Ovary (tissue), 9 donors: ENCODE results near the gene TP53TG5. TPM values are rescaled to one million over a fixed set of nuclear protein-coding genes. Genes with fewer than 3 reads are reported as not detected.

Experiments
- DNase-seq, 5 donors: peaks; one replicate each; pipeline ENCODE4 v3.0.0-alpha.2; 2019 to 2020
- H3K27ac ChIP-seq, 2 donors: fragments of 200-600 bp; one replicate each; pipeline versions ENCODE4 v1.5.1 to v1.8.0; 2019 to 2022
- H3K27me3 ChIP-seq: fragments of 200-600 bp; one replicate; pipeline ENCODE4 v1.8.0; 2022
- H3K36me3 ChIP-seq: fragments of 200-600 bp; sonication (generic); one replicate; pipeline ENCODE4 v1.5.1; 2019
- H3K4me1 ChIP-seq: one replicate; pipeline ENCODE4 v1.8.1; 2013; ENCODE audit warnings: mild to moderate bottlenecking, moderate library complexity; ENCODE audit not compliant: insufficient read depth
- H3K4me3 ChIP-seq: fragments of 200-600 bp; sonication (generic); one replicate; pipeline ENCODE4 v1.5.1; 2017
- H3K9me3 ChIP-seq, 2 donors: fragments of 200-600 bp in 1 of 2; sonication (generic) in 1 of 2; one replicate each; pipeline versions ENCODE4 v1.5.1 to v1.8.1; 2013 to 2019; ENCODE audit warnings: mild to moderate bottlenecking in 1 of 2, moderate library complexity in 1 of 2
- CTCF ChIP-seq, 3 donors: fragments of 450-650 bp in 2 of 3; fragments of 200-600 bp in 1 of 3; IDR thresholded peaks; one replicate each; pipeline versions ENCODE4 v1.5.1 to v1.8.0; 2016 to 2022; ENCODE audit warnings: antibody characterized with exemption in 3 of 3, mild to moderate bottlenecking in 1 of 3
- EP300 ChIP-seq: sonication (generic); formaldehyde crosslinking; IDR thresholded peaks from one replicate; pipeline ENCODE4 v1.6.1; 2017; ENCODE audit warnings: antibody characterized with exemption
- POLR2A ChIP-seq: fragments of 450-650 bp; IDR thresholded peaks from one replicate; pipeline ENCODE4 v1.6.1; 2017; ENCODE audit warnings: antibody characterized with exemption, mild to moderate bottlenecking, moderate library complexity
- WGBS, 3 donors: extraction: QIAGEN DNeasy Blood & Tissue Kit in 1 of 3; methylation state at CpG; one replicate each; pipeline versions ENCODE4 v1.1.5 to v1.1.7; 2013 to 2017; 5-methylcytosine and 5-hydroxymethylcytosine counted together
- intact Hi-C, 4 donors: fragments of 100-400 bp; cut with DNase I; formaldehyde crosslinking; loops; one replicate each; pipeline versions ENCODE4 v1.11.0 to v1.15.1; 2022 to 2023
- polyA plus RNA-seq, 2 donors: library from polyadenylated mRNA; stranded (reverse); fragments of 200-250 nt in 1 of 2; fragments of 350-450 nt in 1 of 2; fragmentation: Illumina TruSeq in 1 of 2; extraction: RNeasy Lipid Tissue Mini Kit (QIAGEN cat#74804) in 1 of 2; gene quantifications; one replicate each; pipeline ENCODE4 v1.2.3, GENCODE V29; 2013 to 2014
- total RNA-seq, 7 donors: library from RNA; depleted of rRNA in 2 of 7; stranded (reverse); fragments of >200 nt in 2 of 7; fragmentation: NEBNext Ultra II Directional in 3 of 7; extraction: Animal tissue kit (Norgen Biotek cat#: 25700) in 3 of 7; gene quantifications; one replicate each; pipeline versions ENCODE4 v1.1.0 to v1.2.4, GENCODE V29; 2016 to 2023
- donor health status: DM: no; HTN: no; CAD: no; lungs with moderate emphysema.
- donor health status: DM: no; HTN: no; CAD: no.
- donor health status: Bipolar disorder and iron deficiency.
- donor health status: DM: yes; HTN: yes; CAD: no.
- donor health status: DM: no; HTN: no; CAD: no.
- donor health status: DM: yes; HTN: yes; CAD: no.

TP53TG5 gene
- total and polyA plus RNA-seq, 9 donors, result 0.02 to 0.89 (median 0.42) TPM; not detected in 6

GRCh38 chr20:45406260-45407066 lies 28.3 kb upstream of the TP53TG5 start:
- Histone ChIP-seq H3K4me1 (peaks cover 3% of the 10 kb centered on the region), H3K27me3 (no peaks in the 10 kb centered on the region), H3K36me3 (no peaks in the 10 kb centered on the region), H3K4me3 (peak overlapping the region; percentile 51), H3K9me3 (no peaks in the 10 kb centered on the region), H3K27ac (peak overlapping the region; percentile 58 to 63)
- WGBS, 3 donors, result 0 to 1% (median 1%) methylated on average over 51 to 87 of the region's 87 CpGs
- TF ChIP-seq EP300, result no peak
- peak; percentile 58 for TF ChIP-seq POLR2A
- TF ChIP-seq CTCF (IDR thresholded peaks at IDR 0.05), result peak in 1 of 3 donors; percentile 25
- intact Hi-C loops, result loop anchor here in 1 of 4 donors (2.0 to 5.0 kb wide), 2 partner anchors 44 to 546 kb away; partner anchors contain the start of gene SYS1
- DNase-seq, result peak; percentile 68 to 81 (median 79)

- peaks cover 3% of the 10 kb centered on the region for H3K4me1 ChIP-seq
- no peaks in the 10 kb centered on the region for H3K9me3 ChIP-seq
- TF ChIP-seq POLR2A, result no peak
- no peak for TF ChIP-seq EP300
- no peak for TF ChIP-seq CTCF (IDR thresholded peaks at IDR 0.05)
- no peaks in the 10 kb centered on the region for H3K36me3 ChIP-seq
- peak in 4 of 5 donors; percentile 38 to 53 (median 48) for DNase-seq
- peak overlapping the region; percentile 51 for H3K4me3 ChIP-seq
- 1 to 3% (median 2%) methylated on average over 45 to 49 of the region's 49 CpGs for WGBS, 3 donors
- intact Hi-C loops, result loop anchor here in 1 of 4 donors (2.0 to 5.0 kb wide), 2 partner anchors 43 to 547 kb away; partner anchors contain the start of gene SYS1
- peak overlapping the region; percentile 41 to 58 for H3K27ac ChIP-seq
- H3K27me3 ChIP-seq, result no peaks in the 10 kb centered on the region
Measured at GRCh38 chr20:45405571-45406259, 27.6 kb upstream of the TP53TG5 start.

- Histone ChIP-seq H3K36me3 (no peaks in the 10 kb centered on the region), H3K4me1 (peaks cover 3% of the 10 kb centered on the region), H3K27me3 (no peaks in the 10 kb centered on the region), H3K9me3 (peaks cover 0 to 5% of the 10 kb centered on the region in 2 donors), H3K4me3 (no peak overlapping the region), H3K27ac (no peak overlapping the region)
- no peak for TF ChIP-seq EP300
- no peak for TF ChIP-seq CTCF (IDR thresholded peaks at IDR 0.05)
- TF ChIP-seq POLR2A, result no peak
- 68 to 84% (median 76%) methylated on average over 1 of the region's 1 CpG for WGBS, 3 donors
- DNase-seq, result no peak
- intact Hi-C loops, result no loop called here
Measured at GRCh38 chr20:45404438-45404837, 26.3 kb upstream of the TP53TG5 start.

- H3K27me3 ChIP-seq, result no peaks in the 10 kb centered on the region
- intact Hi-C loops, result no loop called here
- DNase-seq, result no peak
- TF ChIP-seq POLR2A, result no peak
- no peak for TF ChIP-seq EP300
- no peak for TF ChIP-seq CTCF (IDR thresholded peaks at IDR 0.05)
- H3K36me3 ChIP-seq, result no peaks in the 10 kb centered on the region
- H3K9me3 ChIP-seq, result peaks cover 0 to 5% of the 10 kb centered on the region in 2 donors
- 80 to 87% (median 85%) methylated on average over 1 of the region's 1 CpG for WGBS, 3 donors
- H3K27ac ChIP-seq, result no peak overlapping the region
- no peak overlapping the region for H3K4me3 ChIP-seq
- peaks cover 3% of the 10 kb centered on the region for H3K4me1 ChIP-seq
Measured at GRCh38 chr20:45402946-45403345, 24.8 kb upstream of the TP53TG5 start.
